NCI-H345 treated with DMSO at 0.1 percent for 48 hours (cell line): ENCODE measurements around the gene SMIM24.
A peak's percentile ranks its signal among the peaks of the same experiment; 100 is the strongest.
"Not testable (repeated sequence)": the region's sequence is repeated elsewhere in the genome, so short reads cannot be mapped to it uniquely, and the experiment has no call there.

Source experiments
- DNase-seq: peaks from one replicate; lab custom pipeline; 2025; ENCODE audit not compliant: unreplicated experiment; lab: John Stamatoyannopoulos, UW

Gene SMIM24

GRCh38 chr19:3515891-3516422 is 35.6 kb upstream of the SMIM24 start:
- no peak for DNase-seq

GRCh38 chr19:3514930-3515329 is 34.6 kb upstream of the SMIM24 start:
- DNase-seq = no peak

- DNase-seq = no peak
These were observed 33.2 kb upstream of the SMIM24 start for GRCh38 chr19:3513229-3514140.

- no peak for DNase-seq
These were observed 32.4 kb upstream of the SMIM24 start for GRCh38 chr19:3512562-3513228.

GRCh38 chr19:3511506-3512251 is 31.4 kb upstream of the SMIM24 start:
- DNase-seq = no peak

- no peak for DNase-seq
These were observed 30.4 kb upstream of the SMIM24 start for GRCh38 chr19:3510727-3511126.

GRCh38 chr19:3509566-3509989 is 29.3 kb upstream of the SMIM24 start:
- DNase-seq = no peak

GRCh38 chr19:3508771-3509535 is 28.6 kb upstream of the SMIM24 start:
- DNase-seq = no peak

GRCh38 chr19:3508121-3508661 is 27.9 kb upstream of the SMIM24 start:
- DNase-seq = not testable (repeated sequence)

- DNase-seq = no peak
These were observed 27.2 kb upstream of the SMIM24 start for GRCh38 chr19:3507371-3508120.

GRCh38 chr19:3506384-3507340 is 26.3 kb upstream of the SMIM24 start:
- DNase-seq = no peak

- peak; percentile 97 for DNase-seq
These were observed 25.5 kb upstream of the SMIM24 start, which contains the start of gene FZR1 for GRCh38 chr19:3505598-3506383. FZR1 (plus strand) TSS chr19:3506311; CDS start chr19:3522990, 16,679 bp downstream.

GRCh38 chr19:3504735-3505134 is 24.4 kb upstream of the SMIM24 start:
- DNase-seq = no peak

- DNase-seq = no peak
These were observed 22.8 kb upstream of the SMIM24 start for GRCh38 chr19:3503036-3503572.

- no peak for DNase-seq
These were observed 21.5 kb upstream of the SMIM24 start for GRCh38 chr19:3501780-3502179.

- peak; percentile 97 for DNase-seq
These were observed 20.2 kb upstream of the SMIM24 start, which contains the start of gene DOHH for GRCh38 chr19:3500429-3501101. DOHH (minus strand) TSS chr19:3500674; CDS start chr19:3496814, 3,860 bp downstream.
